Hematopoietic multipotent progenitor cell treated with erythropoietin and hydrocortisone succinate and interleukin-3 and kit ligand, for 6 days (in vitro differentiated cells): ENCODE data around the gene LRRC8B.
A peak's percentile ranks its signal among the peaks of the same experiment; 100 is the strongest.
"Not testable (repeated sequence)": the region's sequence is repeated elsewhere in the genome, so short reads cannot be mapped to it uniquely, and the experiment has no call there.

Source experiments
- DNase-seq: peaks from one replicate; pipeline ENCODE4 v3.0.0-alpha.2; 2015

The LRRC8B gene

GRCh38 chr1:89609781-89610456, 85.3 kb downstream of the LRRC8B start:
- DNase-seq, result no peak

DNA sequence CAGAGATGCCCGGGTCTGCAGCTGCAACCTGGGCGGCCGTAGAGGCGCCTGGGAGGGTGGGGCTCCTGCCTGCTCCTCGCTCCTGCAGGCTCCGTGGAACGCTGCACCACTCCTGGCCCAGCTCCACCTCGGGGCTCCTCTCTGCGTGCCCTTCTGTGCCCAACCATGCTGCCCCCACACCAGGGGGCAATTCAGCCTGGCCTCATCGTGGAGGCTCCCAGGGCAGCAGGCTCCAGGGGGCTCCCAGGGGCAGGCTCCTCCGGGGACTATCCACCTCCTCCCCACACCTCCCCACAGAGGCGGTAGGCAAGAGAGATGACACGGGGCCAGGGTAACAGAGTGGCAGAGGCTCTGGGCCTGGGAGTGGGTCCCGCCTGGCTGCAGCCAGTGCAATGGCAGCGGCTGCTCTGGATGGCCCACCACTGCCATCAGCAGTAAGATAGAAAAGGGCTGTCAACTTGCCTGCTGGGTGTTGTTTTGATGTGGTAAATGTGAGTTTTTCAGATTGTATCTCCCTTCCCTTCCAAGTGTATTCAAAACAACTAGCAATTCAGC, 85.9 kb downstream of the LRRC8B start:
- no peak for DNase-seq

GRCh38 chr1:89611721-89612120, 87.1 kb downstream of the LRRC8B start:
- no peak for DNase-seq

GRCh38 chr1:89613928-89614327, 89.3 kb downstream of the LRRC8B start:
- no peak for DNase-seq

DNA sequence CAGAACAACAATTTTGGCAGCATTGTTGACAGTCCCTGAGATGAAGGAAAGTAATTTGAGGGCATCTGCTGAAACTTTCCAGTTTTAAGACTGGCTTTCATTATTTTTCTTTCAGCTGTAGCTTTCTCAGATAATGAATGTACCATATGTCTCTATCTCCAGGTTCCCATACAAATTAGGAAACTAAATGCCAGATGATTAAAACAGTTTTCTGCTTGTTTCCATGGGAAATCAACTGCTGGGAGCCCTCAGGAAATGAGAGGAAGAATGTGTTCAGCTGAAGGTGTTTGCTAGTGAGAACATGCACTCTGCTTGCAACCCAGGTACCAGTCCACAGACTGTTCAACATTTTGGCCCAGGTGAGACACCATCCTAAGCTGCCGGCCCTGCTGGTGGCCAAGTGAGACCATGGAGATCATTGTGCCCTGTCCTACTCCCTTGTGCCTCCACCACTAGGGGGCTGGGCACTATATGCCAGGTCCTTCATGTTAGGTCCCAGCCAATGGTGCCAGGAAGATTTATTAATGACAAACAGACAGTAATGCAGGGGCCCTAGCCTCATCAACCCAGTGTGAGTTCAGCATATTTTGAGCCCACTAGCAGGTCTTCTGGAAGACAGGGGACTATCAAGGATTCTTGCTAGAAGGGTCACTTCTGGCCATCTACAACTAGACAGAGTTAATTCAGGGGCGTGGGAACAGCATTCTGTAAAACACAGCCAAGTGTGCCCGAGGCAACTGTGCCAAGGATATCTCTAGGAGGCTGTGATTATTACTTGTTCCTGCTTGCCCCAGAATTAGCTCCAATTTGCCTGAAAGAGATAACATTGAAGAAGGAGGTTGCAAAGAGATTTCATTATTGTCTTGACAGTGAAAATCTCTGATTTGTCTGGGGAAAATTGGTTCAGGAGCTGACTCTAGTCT, 91.3 kb downstream of the LRRC8B start:
- peak; percentile 74 for DNase-seq

DNA sequence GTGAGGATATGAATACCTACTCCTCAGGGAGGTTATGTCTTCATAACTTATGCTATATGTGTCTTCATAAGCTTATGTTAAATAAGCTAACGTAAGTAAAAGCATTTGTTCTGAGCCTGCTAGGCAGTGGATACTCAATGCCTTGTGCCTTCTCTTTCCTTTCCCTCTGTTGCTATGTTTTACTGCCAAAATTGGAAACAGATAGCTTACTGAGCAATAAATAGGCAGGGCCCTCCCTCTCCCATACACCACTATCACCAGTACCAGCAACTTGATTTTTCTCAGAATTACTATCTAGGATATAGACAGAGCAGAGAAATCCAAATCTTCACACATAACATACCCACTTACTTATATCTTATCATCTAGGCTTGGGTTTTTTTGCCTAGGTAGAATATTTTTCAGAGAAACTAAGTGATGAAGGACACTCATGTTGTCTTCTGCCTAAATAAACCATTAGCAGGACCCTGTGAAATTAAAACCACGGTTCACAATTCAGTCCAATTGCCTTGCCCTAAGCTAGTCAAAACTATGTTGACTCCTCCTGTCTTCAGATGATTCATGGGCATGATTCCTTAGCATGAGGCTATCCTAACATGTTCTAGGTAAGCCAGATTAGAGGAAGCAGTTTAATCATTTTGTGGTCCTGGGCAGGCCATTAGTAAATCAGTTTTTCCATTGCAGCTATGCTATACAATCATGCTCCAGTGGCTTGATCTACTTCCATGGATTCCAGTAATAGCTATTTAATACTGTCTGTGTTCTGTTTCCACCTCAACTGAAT, 92.4 kb downstream of the LRRC8B start:
- no peak for DNase-seq

DNA sequence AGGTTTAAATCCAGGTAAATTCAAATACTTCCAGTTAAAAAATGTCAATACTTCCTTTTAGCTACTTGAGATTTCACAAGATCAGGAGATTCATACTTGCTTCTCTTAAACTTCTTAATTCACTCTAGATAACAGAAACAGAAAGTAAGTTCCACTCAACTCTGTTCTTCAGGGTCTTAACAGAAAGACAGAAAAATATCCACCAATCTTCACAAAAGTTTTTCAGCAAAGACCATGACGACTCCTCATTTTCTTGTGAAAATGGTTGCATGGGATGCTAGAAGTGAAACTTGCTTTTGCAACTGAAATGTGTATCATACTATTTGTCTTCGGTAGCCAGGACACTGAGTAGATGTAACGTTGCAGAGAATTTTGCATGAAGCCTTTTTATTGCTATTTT, 96.0 kb downstream of the LRRC8B start:
- DNase-seq, result no peak

DNA sequence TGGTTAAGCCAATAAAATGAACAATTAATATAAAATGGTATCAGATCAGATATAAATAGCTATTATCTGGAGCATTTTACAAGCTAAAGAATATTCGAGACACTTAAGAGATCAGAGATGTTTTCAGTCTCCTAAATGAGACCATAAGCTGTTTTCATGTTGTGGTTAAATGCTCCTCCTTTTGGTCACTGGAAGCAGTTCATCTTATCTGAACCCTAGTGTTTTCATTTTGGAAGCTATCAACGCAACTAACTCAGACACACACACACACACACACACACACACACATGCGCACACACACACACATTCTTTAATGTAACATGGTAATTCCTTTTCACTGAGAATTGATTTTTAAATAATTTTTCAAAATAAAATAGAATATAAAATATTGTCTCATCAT, 98.3 kb downstream of the LRRC8B start:
- DNase-seq, result peak; percentile 59

- DNase-seq, result no peak
Observed at GRCh38 chr1:89624314-89624713, 99.7 kb downstream of the LRRC8B start.

DNA sequence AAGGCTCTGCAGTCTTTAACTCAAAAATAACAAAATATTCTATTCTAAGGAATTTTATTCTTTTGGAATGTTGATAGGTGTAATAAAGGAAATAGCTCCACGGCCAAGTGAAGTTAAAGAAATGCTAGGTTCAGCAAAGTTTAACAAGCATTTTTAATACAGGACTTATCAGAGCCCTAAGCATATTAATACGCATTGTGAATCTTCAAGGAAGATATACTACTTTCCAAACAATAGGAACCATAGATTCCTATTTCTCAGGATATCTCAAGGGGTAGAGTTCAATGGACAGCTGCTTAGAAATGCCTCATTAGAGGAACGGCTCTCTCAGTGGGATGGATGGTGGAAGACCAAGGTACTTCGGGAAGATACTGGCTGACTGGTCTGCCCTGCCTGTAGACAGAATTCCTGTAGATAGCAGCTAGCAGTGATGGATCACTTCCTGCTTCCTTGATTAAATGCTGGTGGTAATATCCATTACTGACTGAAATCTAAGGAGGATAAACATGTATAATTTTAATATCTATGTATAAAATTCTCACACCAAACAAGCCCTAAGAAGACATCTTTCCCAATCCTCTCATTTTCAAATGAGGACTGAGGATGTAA, 100.2 kb downstream of the LRRC8B start:
- DNase-seq, result no peak

DNA sequence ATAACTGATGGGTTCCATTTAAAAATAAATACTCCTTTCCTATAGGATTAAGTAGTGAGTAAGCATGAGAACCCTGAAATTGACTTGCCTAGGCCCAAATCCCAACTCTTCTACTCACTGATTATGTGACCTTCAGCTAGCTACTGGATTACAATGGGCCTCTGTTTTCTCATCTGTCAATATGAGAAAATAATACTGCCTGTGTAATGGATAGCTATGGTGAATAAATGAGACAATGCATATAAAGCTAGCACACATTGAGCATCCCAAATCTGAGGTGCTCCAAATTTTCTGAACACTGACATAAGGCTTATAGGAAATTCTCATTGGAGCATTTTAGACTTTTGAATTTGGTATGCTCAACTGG, 103.0 kb downstream of the LRRC8B start:
- no peak for DNase-seq

- no peak for DNase-seq
Observed at GRCh38 chr1:89629146-89629545, 104.5 kb downstream of the LRRC8B start.

GRCh38 chr1:89629600-89629999, 105.0 kb downstream of the LRRC8B start:
- not testable (repeated sequence) for DNase-seq

DNA sequence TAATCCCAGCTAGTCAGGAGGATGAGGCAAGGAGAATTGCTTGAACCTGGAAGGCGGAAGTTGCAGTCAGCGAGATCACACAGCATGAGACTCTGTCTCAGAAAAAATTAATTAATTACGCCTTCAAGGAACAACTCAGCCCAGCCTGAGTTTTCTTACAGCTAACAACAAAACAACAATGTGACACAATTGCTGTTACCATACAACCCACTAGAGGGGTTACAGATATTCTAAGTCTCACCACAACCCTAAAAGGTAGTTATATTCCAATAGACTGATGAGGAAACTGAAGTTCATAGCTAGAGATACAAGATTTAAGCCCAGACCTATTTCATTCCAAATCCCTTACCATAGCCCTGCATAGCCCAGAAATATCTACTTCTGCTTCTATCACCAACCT, 105.4 kb downstream of the LRRC8B start:
- peak; percentile 30 for DNase-seq

- peak; percentile 23 for DNase-seq
Observed at GRCh38 chr1:89631816-89632656, 107.4 kb downstream of the LRRC8B start.

GRCh38 chr1:89632657-89633247, 108.1 kb downstream of the LRRC8B start, which contains the start of gene LRRC8C:
LRRC8C (plus strand) TSS chr1:89633120; CDS start chr1:89686474, 53,354 bp downstream.
- peak; percentile 82 for DNase-seq

GRCh38 chr1:89633248-89633799, 108.7 kb downstream of the LRRC8B start:
- DNase-seq, result peak; percentile 77

- DNase-seq, result peak; percentile 26
Observed at GRCh38 chr1:89633800-89634625, 109.4 kb downstream of the LRRC8B start.
